Gastroesophageal sphincter (tissue), 3 donors: ENCODE data around the gene PSMD4.

ENCODE experiments used
- EP300 ChIP-seq: sonication (generic); formaldehyde crosslinking; IDR thresholded peaks from one replicate; pipeline ENCODE4 v1.6.1; 2017; ENCODE audit warnings: antibody characterized with exemption, mild to moderate bottlenecking
- POLR2A ChIP-seq, 2 donors: fragments of 450-650 bp; IDR thresholded peaks; one replicate each; pipeline ENCODE4 v1.6.1; 2017; ENCODE audit warnings: antibody characterized with exemption in 2 of 2, mild to moderate bottlenecking in 2 of 2, moderate library complexity in 1 of 2
- POLR2AphosphoS5 ChIP-seq: sonication (generic); formaldehyde crosslinking; IDR thresholded peaks from one replicate; pipeline ENCODE4 v1.6.1; 2017; ENCODE audit warnings: antibody characterized with exemption
- TF ChIP-seq, protein P1 (sequence below), 4 experiments: fragments of 200-600 bp in 2 of 4; fragments of 450-650 bp in 2 of 4; sonication (generic) in 1 of 4; IDR thresholded peaks; one replicate each; pipeline ENCODE4 v1.5.1; 2017 to 2019; ENCODE audit warnings: antibody characterized with exemption in 4 of 4, mild to moderate bottlenecking in 2 of 4, moderate library complexity in 2 of 4

DNA sequence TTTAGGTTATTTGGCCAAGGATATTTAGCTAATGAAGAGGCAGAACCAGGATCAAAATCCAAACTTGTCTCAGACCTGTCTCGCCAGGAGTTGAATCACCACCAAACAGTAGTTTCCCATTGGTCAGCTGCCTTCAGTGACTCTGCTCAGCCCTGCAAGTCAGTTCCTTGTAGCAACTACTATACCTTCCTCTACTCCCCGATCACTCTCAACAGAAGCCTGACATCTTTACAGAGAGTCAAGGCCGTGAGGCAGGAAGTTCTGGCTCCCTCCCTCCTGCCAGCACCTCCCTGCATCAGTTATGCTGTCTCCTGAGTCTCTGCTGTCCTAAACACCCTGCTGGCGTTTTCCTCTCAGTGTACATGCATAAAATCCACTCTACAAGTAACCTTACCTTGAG, 13.2 kb downstream of the PSMD4 start:
- TF ChIP-seq, protein P1, sequence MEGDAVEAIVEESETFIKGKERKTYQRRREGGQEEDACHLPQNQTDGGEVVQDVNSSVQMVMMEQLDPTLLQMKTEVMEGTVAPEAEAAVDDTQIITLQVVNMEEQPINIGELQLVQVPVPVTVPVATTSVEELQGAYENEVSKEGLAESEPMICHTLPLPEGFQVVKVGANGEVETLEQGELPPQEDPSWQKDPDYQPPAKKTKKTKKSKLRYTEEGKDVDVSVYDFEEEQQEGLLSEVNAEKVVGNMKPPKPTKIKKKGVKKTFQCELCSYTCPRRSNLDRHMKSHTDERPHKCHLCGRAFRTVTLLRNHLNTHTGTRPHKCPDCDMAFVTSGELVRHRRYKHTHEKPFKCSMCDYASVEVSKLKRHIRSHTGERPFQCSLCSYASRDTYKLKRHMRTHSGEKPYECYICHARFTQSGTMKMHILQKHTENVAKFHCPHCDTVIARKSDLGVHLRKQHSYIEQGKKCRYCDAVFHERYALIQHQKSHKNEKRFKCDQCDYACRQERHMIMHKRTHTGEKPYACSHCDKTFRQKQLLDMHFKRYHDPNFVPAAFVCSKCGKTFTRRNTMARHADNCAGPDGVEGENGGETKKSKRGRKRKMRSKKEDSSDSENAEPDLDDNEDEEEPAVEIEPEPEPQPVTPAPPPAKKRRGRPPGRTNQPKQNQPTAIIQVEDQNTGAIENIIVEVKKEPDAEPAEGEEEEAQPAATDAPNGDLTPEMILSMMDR (IDR thresholded peaks at IDR 0.05) = no peak
- no peak for TF ChIP-seq POLR2A (IDR thresholded peaks at IDR 0.05)
- TF ChIP-seq POLR2AphosphoS5 = no peak
- TF ChIP-seq EP300 = no peak
